CD4-positive, alpha-beta T cell treated with Interleukin-4 for 4 hours (primary cell): ENCODE results near the gene EGR4.
A peak's percentile ranks its signal among the peaks of the same experiment; 100 is the strongest.

Source experiments
- DNase-seq: peaks from one replicate; pipeline ENCODE4 v3.0.0-alpha.2; 2020

Gene EGR4

DNA sequence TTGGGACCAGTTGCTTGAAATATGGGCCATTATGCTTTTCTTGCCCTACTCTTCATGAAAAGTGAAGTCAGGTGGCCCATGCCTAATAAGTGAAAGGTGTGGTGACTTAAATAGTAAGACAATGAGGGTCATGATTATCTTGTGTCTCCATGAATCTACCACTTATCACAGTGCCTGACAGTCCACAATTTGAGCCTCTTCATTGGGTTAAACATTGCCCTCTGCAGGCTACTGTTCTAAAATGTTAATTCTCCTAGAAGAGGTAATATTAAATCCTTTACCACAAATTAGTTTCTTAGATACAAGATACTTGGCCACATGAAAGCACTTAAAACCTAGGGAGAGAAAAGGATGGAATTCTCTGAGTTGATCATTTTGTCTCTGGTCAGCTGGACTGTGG is 4.0 kb downstream of the EGR4 start:
- no peak for DNase-seq

DNA sequence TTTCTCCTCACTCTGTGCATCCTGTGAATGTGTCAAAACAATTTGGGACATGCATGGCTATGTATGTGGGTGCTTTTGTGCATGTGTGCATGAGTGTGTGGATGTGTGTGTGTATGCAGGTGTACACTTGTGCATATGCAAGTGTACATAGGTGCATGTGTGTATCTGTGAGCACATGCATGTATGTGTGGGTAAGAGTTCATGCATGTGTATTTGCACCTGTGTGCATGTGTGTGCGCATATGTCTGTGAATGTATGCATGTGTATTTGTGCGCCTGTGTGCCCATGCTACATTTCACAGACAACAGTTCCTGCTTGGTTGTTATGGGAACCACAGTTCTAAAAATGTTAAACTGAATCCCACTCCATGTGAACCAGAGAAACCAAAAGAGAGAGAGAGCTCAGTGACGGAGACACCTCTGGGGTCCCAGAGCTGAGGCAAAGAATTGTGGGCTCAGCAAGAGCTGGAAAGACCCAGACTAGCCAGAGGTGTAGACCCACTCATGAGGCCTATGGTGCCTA is 7.2 kb downstream of the EGR4 start:
- DNase-seq = no peak

DNA sequence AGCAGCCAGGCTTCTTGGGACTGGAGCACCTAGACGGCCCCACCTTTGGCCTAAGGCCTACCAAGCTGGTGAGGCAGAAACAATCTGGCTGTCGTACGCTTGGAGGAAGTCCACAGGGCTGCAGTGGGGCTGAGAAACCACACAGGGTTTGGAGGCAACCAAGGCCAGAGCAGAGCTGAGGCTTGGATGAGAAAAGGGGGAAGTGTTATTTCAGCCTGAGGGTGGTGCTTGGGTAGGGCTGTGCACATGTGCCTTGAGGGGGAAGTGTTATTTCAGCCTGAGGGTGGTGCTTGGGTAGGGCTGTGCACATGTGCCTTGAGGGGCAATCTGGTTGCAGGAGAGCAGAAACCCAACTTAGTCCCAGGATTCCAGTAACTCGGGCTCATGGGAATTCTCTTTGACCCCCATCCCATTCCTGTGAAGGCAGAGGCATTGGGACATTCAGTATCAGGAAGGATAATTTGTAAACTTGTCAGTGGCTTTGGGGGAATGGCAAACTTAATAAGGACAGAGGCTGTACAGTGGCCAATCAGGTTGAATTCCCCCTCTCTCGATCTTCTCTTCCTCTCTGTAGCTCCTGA is 8.1 kb downstream of the EGR4 start:
- peak; percentile 18 for DNase-seq

DNA sequence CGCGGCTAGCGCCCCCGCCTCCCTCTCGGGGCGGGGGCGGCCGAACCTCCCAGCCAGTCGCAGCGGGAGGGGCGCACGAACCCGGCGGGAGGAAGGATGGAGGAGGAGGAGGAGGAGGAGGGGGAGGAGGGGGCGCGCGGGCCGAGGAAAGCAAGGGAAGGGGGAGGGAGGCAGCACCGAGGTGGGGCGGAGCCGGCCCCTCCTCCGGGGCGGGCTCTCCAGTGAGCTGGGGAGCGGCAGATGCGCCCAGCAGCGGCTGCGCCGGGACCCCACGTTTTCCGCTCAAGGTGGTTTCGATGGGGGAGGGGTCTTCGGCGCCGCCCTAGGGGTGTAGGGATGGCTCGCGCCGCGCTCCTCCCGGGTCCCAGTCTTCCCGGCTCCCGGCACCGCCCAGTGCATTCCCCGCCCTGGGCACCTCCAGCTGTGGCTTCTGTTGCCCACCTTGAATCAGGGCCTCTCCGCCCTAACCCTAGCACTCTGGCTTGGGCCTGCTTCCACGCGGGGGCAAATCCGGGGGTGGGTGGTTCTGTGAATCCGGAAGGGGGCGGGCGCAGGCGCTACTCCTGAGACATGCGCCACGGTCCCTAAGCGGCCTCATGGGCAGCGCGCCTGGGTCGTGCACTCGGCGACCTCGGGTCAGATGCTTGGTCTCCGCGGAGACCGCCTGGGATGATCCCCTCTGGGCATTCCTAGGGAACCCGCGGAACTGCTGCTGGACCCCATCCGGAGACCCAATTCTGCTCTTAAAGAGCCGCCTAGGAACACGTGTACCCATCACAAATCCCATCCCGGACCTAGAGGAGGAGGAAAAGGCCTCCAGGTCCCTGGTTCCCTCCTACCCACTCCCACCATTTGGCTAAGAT is 8.8 kb downstream of the EGR4 start, which contains the start of gene FBXO41:
Gene FBXO41, minus strand, starts transcription at position 183 of the 863 bp plus-strand sequence. CDS start 14,848 bp downstream, outside the sequence.
- DNase-seq = peak; percentile 62

DNA sequence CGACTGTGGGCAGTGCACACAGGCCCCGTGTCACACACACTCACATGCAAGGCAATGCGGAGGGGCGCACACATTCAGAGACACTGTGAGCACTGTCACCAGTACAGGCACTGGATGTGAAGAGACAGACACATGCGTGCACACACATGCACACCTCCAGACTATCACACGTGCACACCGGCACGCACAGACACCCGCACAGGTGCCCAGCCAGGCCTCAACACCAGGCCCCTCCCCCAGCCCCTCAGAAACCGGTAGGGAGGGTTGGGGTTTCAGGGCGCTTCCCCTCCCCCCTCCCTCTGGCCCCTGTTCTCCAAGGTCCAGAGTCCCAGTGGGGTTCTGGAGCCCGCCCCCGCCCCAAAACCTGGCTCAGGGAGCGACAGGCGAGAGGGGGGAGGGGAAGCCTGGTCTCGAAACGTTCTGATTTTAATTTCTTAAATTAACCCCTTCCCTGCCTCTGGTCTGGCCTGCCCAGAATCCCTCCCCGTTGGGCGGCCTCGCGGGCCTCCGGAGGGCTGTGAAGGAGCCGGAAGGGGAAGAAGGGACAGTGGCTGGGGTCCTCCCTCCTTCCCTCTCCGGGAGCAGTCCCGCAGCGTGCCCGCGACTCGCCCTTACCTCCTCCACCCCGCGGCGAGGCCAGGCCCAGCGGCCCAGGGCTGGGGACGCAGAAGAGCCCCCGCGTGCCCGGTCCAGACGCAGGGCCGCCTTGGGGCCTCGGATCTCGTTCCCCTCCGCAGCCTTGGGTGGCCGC is 9.6 kb downstream of the EGR4 start:
- no peak for DNase-seq

DNA sequence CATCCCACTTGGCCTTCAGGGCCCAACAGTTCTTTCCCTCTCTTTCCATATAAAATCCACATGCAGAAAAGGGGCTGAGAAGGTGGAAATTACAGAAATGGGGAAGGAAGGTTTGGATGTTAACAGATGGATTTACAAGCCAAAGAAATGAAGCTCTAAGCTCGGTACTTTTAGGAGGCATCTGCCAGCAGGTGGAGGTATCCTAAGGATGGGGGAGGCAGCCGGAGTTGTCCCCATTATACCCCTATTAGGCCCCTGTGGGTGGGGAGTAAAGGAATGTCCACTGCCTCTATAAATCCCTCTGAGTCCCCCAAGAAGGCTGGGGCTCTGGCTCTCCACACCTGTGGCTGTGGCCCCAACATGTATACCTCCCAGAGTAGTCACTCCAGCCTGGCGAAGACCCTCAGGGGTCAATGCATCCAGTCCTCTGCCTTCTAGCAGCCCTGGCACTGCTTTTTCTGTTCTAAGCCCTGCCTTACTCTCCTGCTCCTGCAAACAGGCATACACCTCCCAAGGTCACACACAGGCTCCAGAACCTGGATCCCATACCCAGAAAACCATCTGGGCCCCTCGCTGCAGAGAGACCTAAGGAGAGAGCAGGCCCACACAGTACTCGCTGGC is 10.3 kb downstream of the EGR4 start:
- DNase-seq = no peak

DNA sequence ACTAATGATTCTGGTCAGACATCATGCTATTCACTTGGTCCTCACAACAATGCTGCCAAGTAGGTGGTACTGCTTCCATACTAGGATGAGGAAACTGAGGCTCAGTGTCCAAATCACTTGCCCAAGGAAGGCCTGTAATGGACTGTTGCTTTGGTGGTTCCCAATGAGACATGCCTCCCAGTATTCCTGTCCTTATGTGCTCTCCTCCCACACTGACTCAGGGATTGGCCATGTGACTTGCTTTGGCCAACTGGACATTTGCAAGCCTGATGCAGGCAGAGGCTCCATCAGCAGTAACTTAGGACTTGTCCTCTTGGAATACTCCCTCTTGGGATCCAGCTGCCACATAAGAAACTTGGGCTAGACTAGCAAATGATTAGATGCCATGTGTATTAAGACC is 12.1 kb downstream of the EGR4 start:
- no peak for DNase-seq

DNA sequence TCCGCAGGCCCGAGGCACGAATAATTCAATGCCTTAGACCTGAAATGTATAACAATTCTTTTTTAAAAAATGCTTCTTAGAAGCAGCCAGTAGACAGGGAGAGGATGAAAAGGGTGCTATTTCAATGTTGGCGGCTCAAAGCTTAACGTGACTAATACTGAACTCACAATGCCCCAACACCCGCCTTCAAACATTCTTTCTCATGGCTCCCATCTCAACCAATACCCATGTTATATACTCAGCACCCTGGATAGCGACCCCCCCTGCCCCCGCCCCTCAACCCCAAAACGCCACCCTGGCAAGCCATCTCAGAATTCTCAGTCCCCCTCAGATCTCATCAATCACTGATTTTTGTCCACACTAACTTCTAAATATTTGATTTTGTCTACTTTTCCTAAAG is 13.5 kb downstream of the EGR4 start:
- no peak for DNase-seq

DNA sequence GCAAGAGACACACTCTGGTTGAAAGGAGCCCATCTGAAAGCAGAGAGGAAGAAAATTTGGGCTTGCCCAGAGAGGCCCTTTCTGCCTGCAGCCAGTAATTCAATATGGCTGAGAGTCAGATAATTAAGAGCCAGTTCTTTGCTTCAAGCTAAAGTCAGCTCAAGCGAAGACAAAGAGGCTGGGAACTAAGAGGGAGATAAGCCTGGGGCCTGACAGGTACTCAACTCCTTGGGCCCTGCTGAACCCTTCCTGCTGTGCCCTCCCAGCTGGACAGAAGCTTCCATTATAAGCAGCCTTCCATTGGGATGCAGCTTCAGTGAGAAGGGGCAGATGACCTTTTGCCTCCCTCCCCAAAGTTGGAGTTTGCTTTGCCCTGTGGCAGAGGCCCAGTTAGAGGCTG is 21.1 kb downstream of the EGR4 start:
- DNase-seq = no peak

DNA sequence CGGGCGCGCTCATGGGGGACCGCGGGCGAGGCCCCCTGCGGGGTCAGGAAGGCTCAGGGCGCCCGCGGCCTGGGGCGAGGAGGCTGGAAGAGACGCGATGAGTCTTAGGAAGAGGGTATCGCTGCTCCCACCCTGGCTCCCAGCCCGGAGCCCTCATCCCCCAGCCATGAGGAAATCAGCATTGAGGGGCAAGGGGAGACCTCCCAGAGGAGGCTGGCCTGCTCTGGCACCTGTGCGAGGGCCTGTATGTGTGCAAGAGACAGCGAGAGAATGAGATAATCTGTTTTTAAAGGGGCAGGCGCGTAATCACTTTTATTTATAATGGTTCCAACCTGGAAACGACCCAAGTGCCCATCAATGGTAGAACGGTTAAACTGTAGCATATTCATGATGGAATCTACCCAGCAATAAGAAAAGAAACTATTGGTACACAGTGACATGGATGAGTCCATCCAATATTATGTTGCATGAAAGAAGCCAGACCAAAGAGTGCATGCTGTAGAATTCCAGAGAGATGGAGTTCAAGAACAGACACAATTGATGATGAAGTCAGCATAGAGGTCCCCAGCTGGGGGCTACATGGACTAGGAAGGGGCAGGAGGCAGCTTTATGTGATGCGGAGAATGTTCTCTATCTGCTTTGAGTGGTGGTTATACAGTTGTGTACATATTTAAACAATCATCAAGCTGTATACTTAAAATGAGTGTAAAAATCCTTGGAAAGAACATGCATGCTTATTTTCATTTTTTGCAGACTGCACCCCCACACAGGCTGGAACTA is 23.5 kb downstream of the EGR4 start:
- DNase-seq = no peak

DNA sequence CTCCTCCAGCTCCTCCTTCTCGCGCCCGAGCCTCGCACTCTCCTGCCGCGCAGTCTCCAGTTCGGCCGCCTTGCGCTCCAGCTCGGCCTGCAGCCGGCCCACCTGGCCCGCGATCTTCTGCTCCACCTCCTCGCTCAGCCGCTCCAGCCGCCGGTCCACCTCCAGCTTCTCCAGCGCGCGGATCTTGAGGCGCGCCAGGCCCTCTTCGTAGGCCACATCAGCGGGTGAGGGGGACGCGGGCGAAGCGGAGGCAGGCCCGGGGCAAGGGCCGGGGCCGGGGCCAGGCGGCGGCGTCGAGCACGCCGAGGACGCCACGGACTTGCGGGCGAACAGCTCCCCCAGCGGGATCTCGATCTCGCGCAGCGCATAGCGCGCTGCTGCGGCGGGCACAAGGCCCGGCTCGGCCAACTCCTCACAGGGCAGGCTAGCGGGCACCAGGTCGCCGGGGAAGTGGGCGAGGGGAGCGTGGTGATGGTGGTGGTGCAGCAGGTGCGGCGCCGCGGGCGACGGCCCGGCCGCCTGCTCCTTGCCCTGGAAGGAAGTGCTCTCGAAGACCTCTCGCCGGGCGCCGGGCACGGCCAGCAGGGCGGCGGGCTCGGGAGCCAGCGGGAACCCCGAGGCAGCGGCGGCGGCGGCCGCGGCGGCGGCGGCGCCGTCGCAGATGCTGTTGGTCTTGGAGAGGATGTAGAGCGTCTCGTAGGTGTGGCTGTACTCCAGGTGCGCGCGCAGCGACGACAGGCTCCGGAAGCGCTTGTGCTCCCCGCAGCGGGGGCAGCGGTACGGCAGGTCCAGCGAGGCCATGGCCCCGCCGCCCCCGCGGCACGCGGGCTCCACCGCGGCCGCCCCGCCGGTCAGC is 24.3 kb downstream of the EGR4 start:
- DNase-seq = peak; percentile 84

DNA sequence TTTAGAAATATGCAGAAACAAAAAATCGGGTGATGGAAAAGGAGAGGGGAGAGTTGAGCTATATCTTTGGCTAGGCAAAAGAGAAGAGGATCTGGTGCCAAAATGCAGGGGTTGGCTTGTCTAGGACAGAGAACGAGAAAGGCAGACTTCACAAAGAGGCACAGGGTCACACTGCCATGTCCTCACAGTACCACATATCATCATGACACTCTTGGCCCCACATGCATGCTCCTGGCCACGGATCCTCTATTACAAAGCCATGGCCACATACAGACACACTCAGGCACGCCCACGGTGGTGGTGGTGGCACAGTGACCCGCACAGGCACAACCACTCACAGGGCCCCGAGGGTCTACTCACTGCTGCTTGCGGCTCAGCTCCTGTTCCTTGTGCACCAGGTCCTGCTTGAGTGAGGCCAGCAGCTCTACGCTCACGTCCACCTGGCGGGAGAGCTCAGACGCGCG is 24.9 kb downstream of the EGR4 start:
- DNase-seq = no peak

DNA sequence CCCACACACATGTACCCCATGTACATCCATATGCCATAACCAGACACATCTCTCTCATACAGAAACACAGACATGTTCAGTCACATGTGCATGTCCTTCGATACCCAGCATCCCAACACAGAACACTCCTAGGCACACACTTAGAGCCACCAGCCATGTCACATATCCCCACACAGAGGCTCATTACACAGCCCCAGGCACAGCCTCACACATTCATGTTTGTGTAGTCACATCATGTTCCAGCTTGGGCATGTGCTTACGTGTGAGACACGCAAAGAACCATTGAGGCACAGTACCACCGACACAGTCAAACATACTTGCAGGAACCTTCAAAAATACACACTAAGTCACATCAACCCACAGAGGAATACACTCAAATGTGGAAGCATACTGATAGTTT is 26.3 kb downstream of the EGR4 start:
- DNase-seq = no peak

DNA sequence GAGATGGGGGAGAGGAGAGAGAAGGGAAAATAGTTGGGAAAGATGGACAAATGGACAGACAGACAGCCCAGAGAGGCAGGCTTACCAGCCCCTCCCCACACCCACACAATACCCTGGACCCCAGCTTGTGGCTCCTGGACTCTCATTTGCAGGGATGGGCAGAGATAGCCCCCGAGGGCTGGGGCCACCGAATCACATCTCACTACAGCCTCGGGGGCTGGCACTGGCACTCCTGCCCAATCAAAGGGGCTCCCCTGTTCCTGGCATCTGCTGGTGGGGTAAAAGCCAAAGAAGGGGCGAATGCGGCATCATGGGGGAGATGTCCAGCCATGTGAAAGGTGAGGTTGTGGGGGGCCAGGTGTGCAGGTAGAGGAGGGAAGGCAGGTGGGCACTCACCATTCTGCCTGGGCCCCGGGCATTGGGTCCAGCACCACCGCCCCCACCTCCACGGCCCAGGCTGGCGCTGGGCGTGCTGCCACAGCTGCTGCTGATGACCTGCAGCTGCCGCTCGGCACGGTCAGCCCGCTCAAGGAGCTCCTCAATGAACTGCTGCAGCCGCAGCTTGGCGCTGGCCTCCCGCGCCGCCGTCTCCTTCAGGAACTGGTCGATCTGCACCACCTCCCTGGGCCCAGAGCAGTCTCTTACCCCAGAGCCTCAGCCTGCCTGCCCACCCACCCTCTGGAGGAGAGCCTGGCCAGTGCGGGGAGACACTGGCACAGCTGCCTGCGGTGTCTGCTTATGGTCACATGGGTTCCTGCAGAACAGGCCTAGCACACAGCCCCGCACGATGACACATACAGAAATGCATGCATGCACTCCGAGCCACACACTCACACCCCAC is 27.1 kb downstream of the EGR4 start:
- no peak for DNase-seq

DNA sequence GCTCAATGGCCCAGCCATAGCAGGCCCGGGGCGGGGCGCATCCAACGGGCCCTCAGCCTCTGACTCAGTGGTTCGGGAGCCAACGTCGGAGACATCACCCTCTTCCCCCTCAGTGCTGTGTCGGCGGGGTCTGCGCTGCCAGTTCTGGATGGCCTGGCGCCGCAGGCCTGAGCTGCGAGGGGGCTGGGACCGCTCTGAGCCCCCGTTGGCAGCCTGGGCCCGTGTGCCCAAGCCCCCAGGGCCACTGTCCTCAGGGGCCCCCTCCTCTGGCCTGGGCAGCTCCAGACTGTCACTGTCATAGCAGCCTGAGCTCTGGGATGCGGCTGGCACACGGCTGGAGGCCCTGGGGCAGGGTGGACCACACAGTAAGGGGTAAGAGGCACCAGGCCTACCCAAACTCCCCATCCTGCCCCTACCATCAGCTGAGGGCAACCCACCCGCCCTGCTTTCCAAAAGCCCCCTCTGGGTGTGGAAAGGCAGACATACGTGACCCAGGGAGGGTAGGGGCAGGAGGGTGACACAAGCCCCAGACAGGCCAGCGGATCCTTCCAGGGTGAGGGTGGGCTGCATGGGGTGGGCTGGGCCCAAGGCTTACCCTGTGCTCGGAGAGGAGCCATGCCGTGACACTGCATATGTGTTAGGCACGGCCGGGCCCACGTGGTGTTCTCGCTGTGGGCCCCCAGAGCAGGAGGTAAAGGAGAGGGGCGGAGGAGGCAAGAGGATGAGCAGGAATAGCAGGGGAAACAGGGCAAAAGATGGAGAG is 27.9 kb downstream of the EGR4 start:
- no peak for DNase-seq

DNA sequence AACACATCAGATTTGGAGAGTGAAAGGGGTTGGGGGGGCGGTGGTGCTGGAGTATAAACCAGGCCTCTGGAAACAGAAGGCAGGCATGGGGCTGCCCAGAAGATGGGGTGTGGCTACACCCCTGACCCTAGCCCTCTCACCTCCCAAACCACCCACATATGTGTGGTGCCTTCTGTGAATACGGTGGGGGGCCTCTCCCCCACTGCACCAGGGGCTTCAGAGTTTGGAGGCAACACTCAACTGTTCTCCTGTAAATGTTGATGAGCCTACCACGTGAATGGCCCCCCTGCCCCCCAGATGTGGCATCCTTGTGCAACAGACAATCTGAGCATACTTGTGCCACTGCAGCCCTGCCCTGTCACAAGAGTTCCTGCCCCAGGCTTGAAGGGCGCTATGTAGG is 28.6 kb downstream of the EGR4 start:
- DNase-seq = no peak

DNA sequence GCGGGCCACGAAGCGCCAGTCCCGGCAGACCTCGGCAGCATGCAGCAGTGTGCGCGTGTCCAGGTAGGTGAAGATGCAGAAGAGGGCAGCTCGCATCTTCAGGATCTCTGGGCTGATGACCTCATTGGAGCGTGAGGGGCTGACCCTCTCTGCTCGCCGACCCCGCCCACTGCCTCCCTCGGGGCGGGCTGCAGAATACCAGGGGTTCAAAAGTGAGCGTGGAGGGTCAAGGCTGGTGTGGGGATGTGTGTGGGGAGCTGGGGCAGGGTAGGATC is 29.1 kb downstream of the EGR4 start:
- no peak for DNase-seq

DNA sequence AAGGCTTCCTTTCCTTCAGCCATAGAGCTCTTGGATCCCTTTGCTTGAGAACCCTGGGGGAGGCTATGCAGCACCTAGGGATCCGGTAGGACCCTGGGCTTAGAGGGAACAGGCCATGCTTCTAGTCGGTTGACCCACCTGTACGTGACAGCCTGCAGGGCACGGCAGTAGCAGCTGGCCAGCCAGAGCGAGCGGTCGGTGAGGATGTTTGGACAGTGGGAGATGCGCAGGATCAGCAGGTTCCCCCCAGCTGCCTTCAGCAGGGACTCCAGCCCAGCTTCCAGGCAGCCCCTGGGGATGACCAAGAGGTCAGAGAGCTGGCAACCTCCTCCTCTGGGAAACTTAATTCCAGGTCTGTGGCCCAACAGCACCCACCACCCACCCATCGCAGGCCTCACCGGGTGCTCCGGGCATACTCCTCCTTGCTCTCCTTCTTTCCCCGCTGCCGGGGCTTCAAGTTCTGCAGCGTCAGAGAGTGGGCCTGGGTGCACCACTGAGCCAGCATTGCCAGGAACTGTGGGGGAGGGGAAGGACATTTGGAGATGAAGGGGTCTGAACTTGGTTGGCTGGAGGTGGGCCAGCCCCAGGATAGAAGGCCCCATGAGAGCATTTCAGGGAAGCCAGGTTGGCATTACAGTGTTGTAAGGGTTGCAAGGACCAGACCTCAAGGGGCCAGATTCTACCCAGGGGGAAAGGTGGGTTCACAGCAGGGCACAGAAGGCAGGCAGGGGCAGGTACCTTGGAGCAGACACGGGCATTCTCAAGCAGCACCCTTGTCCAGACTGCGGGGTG is 29.6 kb downstream of the EGR4 start:
- DNase-seq = no peak
